HL-60 (cell line): ENCODE results near the gene ARHGAP26.

Experiments
- DNase-seq, 2 experiments: peaks; one replicate each; pipeline ENCODE4 v3.0.0-alpha.2; 2010 to 2020; ENCODE audit warnings: low read depth in 1 of 2, low spot score in 1 of 2
- H3K27ac ChIP-seq: fragments of 250-450 bp; sonication (Bioruptor Pico); replicated peaks from 2 replicates; pipeline ENCODE4 v1.5.1; 2020; ENCODE audit warnings: mild to moderate bottlenecking, moderate library complexity
- H3K27me3 ChIP-seq: fragments of 250-450 bp; sonication (Bioruptor Pico); 2 replicates; pipeline ENCODE4 v1.5.1; 2021; ENCODE audit warnings: mild to moderate bottlenecking, moderate library complexity; ENCODE audit not compliant: insufficient read depth, poor library complexity, severe bottlenecking
- H3K4me3 ChIP-seq: replicated peaks from 2 replicates; pipeline ENCODE4 v1.5.1; 2011; ENCODE audit warnings: mild to moderate bottlenecking, control low read depth, low read length; ENCODE audit not compliant: insufficient read depth
- GABPA ChIP-seq: IDR thresholded peaks from 2 replicates; pipeline ENCODE4 v1.6.1; 2012; ENCODE audit warnings: low read depth
- POLR2AphosphoS5 ChIP-seq: IDR thresholded peaks from 2 replicates; pipeline ENCODE4 v1.6.1; 2012; ENCODE audit warnings: low read depth
- REST ChIP-seq: IDR thresholded peaks from 2 replicates; pipeline ENCODE4 v1.6.1; 2012; ENCODE audit warnings: low read depth; ENCODE audit not compliant: insufficient replicate concordance
- SPI1 ChIP-seq: IDR thresholded peaks from 2 replicates; pipeline ENCODE4 v1.6.1; 2012; ENCODE audit warnings: low read depth, mild to moderate bottlenecking, borderline replicate concordance
- TF ChIP-seq, protein P1 (sequence below): IDR thresholded peaks from one replicate; pipeline ENCODE4 v1.5.1; 2011; ENCODE audit warnings: low read length, control low read depth, inconsistent platforms; ENCODE audit not compliant: insufficient read depth

ARHGAP26 gene

DNA sequence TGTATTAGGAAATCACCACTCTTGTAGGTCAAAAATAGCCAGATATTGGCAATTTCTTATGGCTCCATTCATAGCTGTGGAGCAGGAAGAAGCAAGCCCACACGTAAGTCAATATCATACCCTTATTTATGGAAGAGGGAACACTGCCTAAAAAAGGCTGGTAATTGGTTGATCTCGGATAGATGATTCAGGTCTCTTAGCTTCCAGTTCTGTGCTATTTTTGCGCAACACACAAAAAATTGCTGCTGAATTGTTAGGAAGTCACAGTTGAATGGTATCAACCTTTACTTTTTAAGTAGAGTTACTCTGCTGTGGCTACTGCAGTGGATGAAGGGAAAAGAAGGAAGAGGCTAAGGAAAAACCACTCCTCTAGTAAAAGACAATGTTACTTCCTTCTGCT lies 168.8 kb downstream of the ARHGAP26 start:
- DNase-seq = no peak
- Histone ChIP-seq H3K4me3 (no peak overlapping the region), H3K27me3 (no peaks in the 10 kb centered on the region), H3K27ac (no peak overlapping the region)
- no peak for TF ChIP-seq GABPA

GRCh38 chr5:142939884-142940283 lies 169.7 kb downstream of the ARHGAP26 start:
- no peaks in the 10 kb centered on the region for H3K27me3 ChIP-seq
- H3K27ac ChIP-seq = no peak overlapping the region
- H3K4me3 ChIP-seq = no peak overlapping the region
- no peak for TF ChIP-seq SPI1
- no peak for TF ChIP-seq REST
- no peak for TF ChIP-seq GABPA
- TF ChIP-seq POLR2AphosphoS5 = no peak
- TF ChIP-seq, protein P1, sequence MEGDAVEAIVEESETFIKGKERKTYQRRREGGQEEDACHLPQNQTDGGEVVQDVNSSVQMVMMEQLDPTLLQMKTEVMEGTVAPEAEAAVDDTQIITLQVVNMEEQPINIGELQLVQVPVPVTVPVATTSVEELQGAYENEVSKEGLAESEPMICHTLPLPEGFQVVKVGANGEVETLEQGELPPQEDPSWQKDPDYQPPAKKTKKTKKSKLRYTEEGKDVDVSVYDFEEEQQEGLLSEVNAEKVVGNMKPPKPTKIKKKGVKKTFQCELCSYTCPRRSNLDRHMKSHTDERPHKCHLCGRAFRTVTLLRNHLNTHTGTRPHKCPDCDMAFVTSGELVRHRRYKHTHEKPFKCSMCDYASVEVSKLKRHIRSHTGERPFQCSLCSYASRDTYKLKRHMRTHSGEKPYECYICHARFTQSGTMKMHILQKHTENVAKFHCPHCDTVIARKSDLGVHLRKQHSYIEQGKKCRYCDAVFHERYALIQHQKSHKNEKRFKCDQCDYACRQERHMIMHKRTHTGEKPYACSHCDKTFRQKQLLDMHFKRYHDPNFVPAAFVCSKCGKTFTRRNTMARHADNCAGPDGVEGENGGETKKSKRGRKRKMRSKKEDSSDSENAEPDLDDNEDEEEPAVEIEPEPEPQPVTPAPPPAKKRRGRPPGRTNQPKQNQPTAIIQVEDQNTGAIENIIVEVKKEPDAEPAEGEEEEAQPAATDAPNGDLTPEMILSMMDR = no peak
- no peak for DNase-seq

DNA sequence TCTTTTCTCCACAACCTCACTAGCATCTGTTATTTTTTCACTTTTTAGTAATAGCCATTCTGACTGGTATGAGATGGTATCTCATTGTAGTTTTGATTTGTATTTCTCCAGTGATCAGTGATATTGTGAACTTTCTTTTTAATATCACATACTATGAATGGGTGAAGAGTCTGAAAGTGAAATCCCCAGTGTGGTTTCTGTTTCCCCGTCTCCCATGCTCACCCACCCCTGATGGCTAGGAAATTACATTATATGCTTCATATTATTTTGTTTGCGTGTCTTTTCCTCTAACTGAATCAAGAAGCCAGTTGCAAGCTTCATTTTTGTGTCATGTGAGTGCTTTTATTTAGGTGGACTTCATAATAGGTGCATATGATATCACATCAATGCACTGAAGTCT lies 171.1 kb downstream of the ARHGAP26 start:
- no peak overlapping the region for H3K27ac ChIP-seq
- TF ChIP-seq GABPA = no peak
- TF ChIP-seq REST = no peak
- TF ChIP-seq POLR2AphosphoS5 = no peak
- TF ChIP-seq, protein P1 = no peak
- no peak for TF ChIP-seq SPI1
- DNase-seq = no peak
- no peaks in the 10 kb centered on the region for H3K27me3 ChIP-seq
- no peak overlapping the region for H3K4me3 ChIP-seq

GRCh38 chr5:142942901-142943300 lies 172.7 kb downstream of the ARHGAP26 start:
- no peak for TF ChIP-seq GABPA
- no peak for TF ChIP-seq REST
- TF ChIP-seq SPI1 = no peak
- H3K27me3 ChIP-seq = no peaks in the 10 kb centered on the region
- DNase-seq = no peak
- H3K4me3 ChIP-seq = no peak overlapping the region
- H3K27ac ChIP-seq = no peak overlapping the region
